OCI-LY7 (cell line): ENCODE results near the gene WNT3A. TPM values are rescaled to one million over a fixed set of nuclear protein-coding genes. Genes with fewer than 3 reads are reported as not detected.
"Not testable (repeated sequence)": the region's sequence is repeated elsewhere in the genome, so short reads cannot be mapped to it uniquely, and the experiment has no call there.

Experiments
- BruUV-seq: library from RNA; stranded (reverse); fragments of 400-500 nt; replicated peaks from 2 replicates; lab custom pipeline; 2021; lab: Mats Ljungman, UMichigan
- CTCF ChIA-PET: fragments of 300-600 bp; sonication (Branson Sonifier 250); formaldehyde crosslinking; loops from one replicate; lab custom pipeline; 2022; ENCODE audit warnings: antibody characterized with exemption; ENCODE audit not compliant: unreplicated experiment; lab: Charles Lee
- POLR2A ChIA-PET: fragments of 300-600 bp; sonication (Branson Sonifier 250); formaldehyde crosslinking; loops from one replicate; lab custom pipeline; 2022; ENCODE audit warnings: antibody characterized with exemption; lab: Charles Lee
- DNase-seq: peaks from one replicate; pipeline ENCODE4 v3.0.0-alpha.2; 2015; ENCODE audit warnings: low spot score
- H2AFZ ChIP-seq: fragments of 200-600 bp; sonication (generic), shearing (Covaris generic); 2 replicates; pipeline ENCODE4 v1.6.1; 2014; ENCODE audit warnings: mild to moderate bottlenecking, antibody characterized with exemption, low read length, moderate library complexity
- H3K27ac ChIP-seq: fragments of 200-600 bp; sonication (generic); 2 replicates; pipeline ENCODE4 v1.5.1; 2014; ENCODE audit warnings: mixed run types, low read depth, mild to moderate bottlenecking, moderate library complexity, low read length, inconsistent platforms; ENCODE audit not compliant: poor library complexity, severe bottlenecking
- H3K36me3 ChIP-seq: fragments of 200-600 bp; sonication (generic); 2 replicates; pipeline ENCODE4 v1.6.1; 2014; ENCODE audit warnings: mild to moderate bottlenecking, antibody characterized with exemption, low read length, moderate library complexity, mixed read lengths; ENCODE audit not compliant: insufficient read depth
- H3K4me1 ChIP-seq: fragments of 200-600 bp; sonication (generic); 2 replicates; pipeline ENCODE4 v1.5.1; 2014; ENCODE audit warnings: mild to moderate bottlenecking, low read length; ENCODE audit not compliant: insufficient read depth, poor library complexity, severe bottlenecking
- H3K4me2 ChIP-seq: fragments of 200-600 bp; sonication (generic); 2 replicates; pipeline ENCODE4 v1.6.1; 2014; ENCODE audit warnings: mild to moderate bottlenecking, low read length
- H3K4me3 ChIP-seq: fragments of 200-600 bp; sonication (generic); 2 replicates; pipeline ENCODE4 v1.5.1; 2014; ENCODE audit warnings: mild to moderate bottlenecking, low read depth, low read length; ENCODE audit not compliant: poor library complexity, severe bottlenecking
- H3K79me2 ChIP-seq: fragments of 200-600 bp; sonication (generic); 2 replicates; pipeline ENCODE4 v1.6.1; 2016; ENCODE audit warnings: low read depth, mild to moderate bottlenecking, low read length, moderate library complexity, mixed read lengths; ENCODE audit not compliant: insufficient read depth
- H3K9me2 ChIP-seq: fragments of 200-600 bp; sonication (generic); 2 replicates; pipeline ENCODE4 v1.6.1; 2016; ENCODE audit warnings: mild to moderate bottlenecking, low read length, mixed read lengths; ENCODE audit not compliant: insufficient read depth
- H3K9me3 ChIP-seq: fragments of 200-600 bp; sonication (generic); 2 replicates; pipeline ENCODE4 v1.6.1; 2014; ENCODE audit warnings: mild to moderate bottlenecking, mixed run types, low read length, mixed read lengths
- H4K20me1 ChIP-seq: fragments of 200-600 bp; sonication (generic); 2 replicates; pipeline ENCODE4 v1.6.1; 2014; ENCODE audit warnings: mild to moderate bottlenecking, antibody characterized with exemption, low read length, moderate library complexity, mixed read lengths; ENCODE audit not compliant: insufficient read depth
- intact Hi-C: fragments of 100-400 bp; cut with micrococcal nuclease; formaldehyde crosslinking; loops from one replicate; pipeline ENCODE4 v1.10.0; 2022; ENCODE audit not compliant: unreplicated experiment
- total RNA-seq, 2 experiments: library from RNA; depleted of rRNA in 1 of 2; stranded (reverse); fragments of >200 nt in 1 of 2; shearing (Covaris generic) in 1 of 2; gene quantifications; 2 replicates each; pipeline ENCODE4 v1.2.3, GENCODE V29; 2014 to 2022
- TF ChIP-seq, protein P1 (sequence below): fragments of 200-600 bp; sonication (generic); conservative IDR thresholded peaks from 2 replicates; pipeline ENCODE4 v1.5.1; 2014; ENCODE audit warnings: mild to moderate bottlenecking, antibody characterized with exemption, low read length, moderate library complexity, mixed read lengths

The WNT3A gene
- total RNA-seq, 2 experiments from 2014 or later = not detected

DNA sequence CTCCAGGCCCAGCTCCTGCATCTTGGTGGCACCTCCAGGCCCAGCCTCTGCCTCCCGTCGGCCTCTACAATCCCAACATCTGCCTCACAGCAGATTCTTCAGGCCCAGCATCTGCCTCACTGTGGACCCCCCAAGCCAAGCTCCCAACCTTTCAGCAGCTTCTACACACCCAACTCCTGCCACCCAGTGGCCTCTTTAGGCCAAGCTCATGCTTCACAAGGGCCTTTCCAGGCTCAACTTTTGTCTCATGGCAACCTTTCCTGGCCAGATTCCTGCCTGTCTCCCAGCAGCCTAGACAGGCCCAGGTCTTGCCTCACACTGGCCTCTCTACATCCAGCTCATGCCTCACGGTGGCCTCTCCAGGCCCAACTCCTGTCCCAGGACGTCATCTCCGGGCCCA, 39.0 kb upstream of the WNT3A start:
- CTCF ChIA-PET, H2AFZ ChIP-seq, POLR2A ChIA-PET: not testable (repeated sequence)

DNA sequence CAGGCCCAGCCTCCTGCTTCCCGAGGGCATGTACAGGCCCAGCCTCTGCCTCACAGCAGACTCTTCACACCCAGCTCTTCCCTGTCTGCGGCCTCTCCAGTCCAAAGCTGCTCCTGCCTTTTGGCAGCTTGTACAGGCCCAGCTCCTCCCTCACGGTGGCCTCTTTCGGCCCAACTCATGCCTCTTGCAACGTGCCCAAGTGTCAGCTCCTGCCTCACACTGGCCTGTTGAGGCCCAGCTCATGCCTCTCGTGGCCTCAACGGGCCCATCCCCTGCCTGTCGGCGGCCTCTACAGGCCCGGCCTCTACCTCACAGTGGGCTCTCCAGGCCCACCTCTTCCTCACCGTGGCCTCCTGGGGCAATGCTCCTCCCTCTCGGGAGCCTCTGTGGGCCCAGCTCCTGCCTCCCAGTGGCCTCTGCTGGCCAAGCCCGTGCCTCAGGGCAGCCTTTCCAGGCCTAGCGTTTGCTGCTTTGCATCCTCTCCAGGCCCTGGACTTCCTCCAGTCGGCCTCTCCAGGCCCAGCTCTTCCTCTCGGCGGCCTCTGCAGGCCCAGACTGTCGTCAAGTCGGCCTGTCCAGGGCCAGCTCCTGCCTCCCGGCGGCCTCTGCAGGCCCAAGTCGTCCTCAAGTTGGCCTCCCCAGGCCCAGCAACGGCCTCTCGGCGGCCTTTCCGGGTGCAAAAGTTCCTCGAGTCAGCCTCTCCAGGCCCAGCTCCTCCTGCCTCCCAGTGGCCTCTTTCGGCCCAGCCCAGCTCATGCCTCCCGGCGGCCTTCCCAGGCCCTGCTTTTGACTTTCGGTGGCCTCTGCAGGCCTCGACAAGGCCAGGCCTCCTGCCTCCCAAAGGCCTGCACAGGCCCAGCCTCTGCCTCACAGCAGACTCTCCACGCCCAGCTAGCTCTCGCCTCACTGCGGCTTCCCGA, 36.5 kb upstream of the WNT3A start:
- H3K9me3 ChIP-seq, H4K20me1 ChIP-seq, BruUV-seq, H3K4me1 ChIP-seq, H3K36me3 ChIP-seq, H3K9me2 ChIP-seq, CTCF ChIA-PET, H2AFZ ChIP-seq, intact Hi-C loops, H3K27ac ChIP-seq, H3K4me2 ChIP-seq, H3K79me2 ChIP-seq, DNase-seq, H3K4me3 ChIP-seq, POLR2A ChIA-PET: not testable (repeated sequence)

More for the DNA sequence above, 39.0 kb upstream of the WNT3A start:
- H3K27ac ChIP-seq, H3K79me2 ChIP-seq, H3K4me1 ChIP-seq, H3K4me2 ChIP-seq, intact Hi-C loops, H3K36me3 ChIP-seq, H3K9me3 ChIP-seq, H4K20me1 ChIP-seq, BruUV-seq, H3K9me2 ChIP-seq, H3K4me3 ChIP-seq: not testable (repeated sequence)
- TF ChIP-seq, protein P1, sequence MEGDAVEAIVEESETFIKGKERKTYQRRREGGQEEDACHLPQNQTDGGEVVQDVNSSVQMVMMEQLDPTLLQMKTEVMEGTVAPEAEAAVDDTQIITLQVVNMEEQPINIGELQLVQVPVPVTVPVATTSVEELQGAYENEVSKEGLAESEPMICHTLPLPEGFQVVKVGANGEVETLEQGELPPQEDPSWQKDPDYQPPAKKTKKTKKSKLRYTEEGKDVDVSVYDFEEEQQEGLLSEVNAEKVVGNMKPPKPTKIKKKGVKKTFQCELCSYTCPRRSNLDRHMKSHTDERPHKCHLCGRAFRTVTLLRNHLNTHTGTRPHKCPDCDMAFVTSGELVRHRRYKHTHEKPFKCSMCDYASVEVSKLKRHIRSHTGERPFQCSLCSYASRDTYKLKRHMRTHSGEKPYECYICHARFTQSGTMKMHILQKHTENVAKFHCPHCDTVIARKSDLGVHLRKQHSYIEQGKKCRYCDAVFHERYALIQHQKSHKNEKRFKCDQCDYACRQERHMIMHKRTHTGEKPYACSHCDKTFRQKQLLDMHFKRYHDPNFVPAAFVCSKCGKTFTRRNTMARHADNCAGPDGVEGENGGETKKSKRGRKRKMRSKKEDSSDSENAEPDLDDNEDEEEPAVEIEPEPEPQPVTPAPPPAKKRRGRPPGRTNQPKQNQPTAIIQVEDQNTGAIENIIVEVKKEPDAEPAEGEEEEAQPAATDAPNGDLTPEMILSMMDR = peak; percentile 42; the same call in 1 of the 2 replicates
- peak; percentile 12 for DNase-seq

DNA sequence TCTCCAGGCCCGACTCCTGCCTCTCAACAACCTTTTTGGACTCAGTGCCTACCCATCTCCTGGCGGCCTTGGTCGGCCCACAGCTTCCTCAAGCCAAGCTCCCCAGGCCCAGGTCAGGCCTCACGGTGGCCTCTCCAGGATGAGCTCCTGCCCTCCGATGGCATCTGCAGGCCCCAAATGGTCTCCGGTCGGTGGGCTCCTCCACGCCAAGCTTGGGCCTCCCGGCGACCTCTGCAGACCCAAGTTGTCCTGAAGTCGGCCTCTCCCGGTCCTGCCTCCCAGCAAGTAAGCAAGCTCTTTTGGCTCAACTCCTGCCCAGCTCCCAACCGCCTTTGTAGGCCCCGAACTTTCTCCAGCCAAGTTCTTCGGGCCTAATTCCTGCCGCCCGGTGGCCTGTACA, 35.6 kb upstream of the WNT3A start:
- DNase-seq, H4K20me1 ChIP-seq, H3K4me2 ChIP-seq, H3K36me3 ChIP-seq, H3K9me3 ChIP-seq, POLR2A ChIA-PET, H3K4me1 ChIP-seq, H3K9me2 ChIP-seq, H3K4me3 ChIP-seq, intact Hi-C loops, H3K27ac ChIP-seq, H3K79me2 ChIP-seq, BruUV-seq, CTCF ChIA-PET, H2AFZ ChIP-seq: not testable (repeated sequence)

DNA sequence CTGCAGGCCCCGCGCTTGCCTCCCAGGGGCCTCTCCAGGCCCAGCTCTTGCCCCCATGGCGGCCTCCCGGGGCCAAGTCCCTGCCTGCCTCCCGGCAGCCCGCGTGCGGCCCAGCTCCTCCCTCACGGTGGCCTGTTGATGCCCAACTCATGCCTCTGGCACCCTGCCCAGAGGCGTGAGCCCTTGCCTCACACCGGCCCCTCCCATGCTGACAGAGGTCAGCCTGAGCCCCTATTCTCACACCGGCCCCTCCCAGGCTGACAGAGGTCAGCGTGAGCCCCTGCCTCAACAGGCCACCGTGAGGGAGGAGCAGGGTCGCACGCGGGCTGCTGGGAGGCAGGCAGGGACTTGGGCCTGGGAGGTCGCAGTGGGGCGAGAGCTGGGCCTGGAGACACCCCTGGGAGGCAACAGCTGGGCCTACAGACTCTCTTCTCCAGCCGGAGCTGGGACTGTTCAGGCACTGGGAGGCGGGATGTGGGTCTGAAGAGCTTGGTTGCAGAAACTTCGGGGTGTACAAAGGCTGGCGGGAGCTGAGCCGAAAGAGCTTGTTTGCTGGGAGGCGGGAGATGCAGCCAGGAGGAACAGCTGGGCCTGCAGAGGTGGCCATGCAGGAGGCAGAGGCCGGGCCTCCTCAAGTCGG, 35.0 kb upstream of the WNT3A start:
- POLR2A ChIA-PET, H3K9me3 ChIP-seq, H2AFZ ChIP-seq, H3K79me2 ChIP-seq, intact Hi-C loops, H3K9me2 ChIP-seq, BruUV-seq, H3K4me1 ChIP-seq, H3K27ac ChIP-seq, H4K20me1 ChIP-seq, H3K36me3 ChIP-seq, H3K4me3 ChIP-seq, H3K4me2 ChIP-seq, CTCF ChIA-PET, DNase-seq: not testable (repeated sequence)

DNA sequence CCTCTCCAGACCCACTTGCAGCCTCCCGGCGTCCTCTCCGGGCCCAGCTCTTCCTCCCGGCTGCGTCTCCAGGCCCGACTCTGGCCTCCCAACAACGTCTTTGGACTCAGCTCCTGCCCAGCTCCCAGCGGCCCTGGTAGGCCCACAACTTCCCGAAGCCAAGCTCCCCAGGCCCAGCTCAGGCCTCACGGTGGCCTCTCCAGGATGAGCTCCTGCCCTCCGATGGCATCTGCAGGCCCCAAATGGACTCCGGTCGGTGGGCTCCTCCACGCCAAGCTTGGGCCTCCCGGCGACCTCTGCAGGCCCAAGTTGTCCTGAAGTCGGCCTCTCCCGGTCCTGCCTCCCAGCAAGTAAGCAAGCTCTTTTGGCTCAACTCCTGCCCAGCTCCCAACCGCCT, 34.5 kb upstream of the WNT3A start:
- H3K27ac ChIP-seq, H3K4me1 ChIP-seq, H3K4me3 ChIP-seq, intact Hi-C loops, BruUV-seq, H3K9me3 ChIP-seq, POLR2A ChIA-PET, H3K79me2 ChIP-seq, CTCF ChIA-PET, H2AFZ ChIP-seq, DNase-seq, H4K20me1 ChIP-seq, H3K36me3 ChIP-seq, H3K4me2 ChIP-seq, H3K9me2 ChIP-seq: not testable (repeated sequence)
